D721Med (cell line): ENCODE results near the gene TNNT3.

Experiments
- DNase-seq: peaks from one replicate; pipeline ENCODE4 v3.0.0; 2011; ENCODE audit warnings: low spot score; ENCODE audit not compliant: insufficient read length
- FAIRE-seq: peaks from 2 replicates; lab custom pipeline; 2011; peaks lifted over from hg19 to GRCh38; lab: Jason Lieb, UNC
- TF ChIP-seq, protein P1 (sequence below): IDR thresholded peaks from 2 replicates; pipeline ENCODE4 v1.5.1; 2012; ENCODE audit warnings: mild to moderate bottlenecking, control low read depth; ENCODE audit not compliant: insufficient read depth; ENCODE audit errors: missing control alignments

Gene TNNT3

DNA sequence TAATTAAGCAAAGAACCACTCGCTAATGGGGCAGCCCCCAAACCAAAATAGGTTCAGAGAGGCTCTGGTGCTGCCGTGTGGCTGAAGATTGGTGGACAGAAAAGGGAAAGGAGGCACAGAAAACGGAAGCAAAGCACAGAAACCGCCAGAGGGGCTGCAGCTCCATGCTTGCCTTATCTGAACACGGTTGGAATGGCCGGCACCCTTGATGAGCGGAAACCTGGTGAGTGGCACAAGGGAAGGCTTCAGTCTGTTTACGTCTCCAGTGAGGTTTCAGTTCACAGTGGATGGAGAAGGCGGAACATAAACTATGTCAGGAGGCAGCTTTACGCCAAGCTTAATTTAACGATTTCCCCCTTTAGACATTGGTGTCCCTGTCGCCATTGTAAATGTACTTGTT is 22.6 kb upstream of the TNNT3 start:
- TF ChIP-seq, protein P1, sequence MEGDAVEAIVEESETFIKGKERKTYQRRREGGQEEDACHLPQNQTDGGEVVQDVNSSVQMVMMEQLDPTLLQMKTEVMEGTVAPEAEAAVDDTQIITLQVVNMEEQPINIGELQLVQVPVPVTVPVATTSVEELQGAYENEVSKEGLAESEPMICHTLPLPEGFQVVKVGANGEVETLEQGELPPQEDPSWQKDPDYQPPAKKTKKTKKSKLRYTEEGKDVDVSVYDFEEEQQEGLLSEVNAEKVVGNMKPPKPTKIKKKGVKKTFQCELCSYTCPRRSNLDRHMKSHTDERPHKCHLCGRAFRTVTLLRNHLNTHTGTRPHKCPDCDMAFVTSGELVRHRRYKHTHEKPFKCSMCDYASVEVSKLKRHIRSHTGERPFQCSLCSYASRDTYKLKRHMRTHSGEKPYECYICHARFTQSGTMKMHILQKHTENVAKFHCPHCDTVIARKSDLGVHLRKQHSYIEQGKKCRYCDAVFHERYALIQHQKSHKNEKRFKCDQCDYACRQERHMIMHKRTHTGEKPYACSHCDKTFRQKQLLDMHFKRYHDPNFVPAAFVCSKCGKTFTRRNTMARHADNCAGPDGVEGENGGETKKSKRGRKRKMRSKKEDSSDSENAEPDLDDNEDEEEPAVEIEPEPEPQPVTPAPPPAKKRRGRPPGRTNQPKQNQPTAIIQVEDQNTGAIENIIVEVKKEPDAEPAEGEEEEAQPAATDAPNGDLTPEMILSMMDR = no peak
- FAIRE-seq (no peak), DNase-seq (no peak)

DNA sequence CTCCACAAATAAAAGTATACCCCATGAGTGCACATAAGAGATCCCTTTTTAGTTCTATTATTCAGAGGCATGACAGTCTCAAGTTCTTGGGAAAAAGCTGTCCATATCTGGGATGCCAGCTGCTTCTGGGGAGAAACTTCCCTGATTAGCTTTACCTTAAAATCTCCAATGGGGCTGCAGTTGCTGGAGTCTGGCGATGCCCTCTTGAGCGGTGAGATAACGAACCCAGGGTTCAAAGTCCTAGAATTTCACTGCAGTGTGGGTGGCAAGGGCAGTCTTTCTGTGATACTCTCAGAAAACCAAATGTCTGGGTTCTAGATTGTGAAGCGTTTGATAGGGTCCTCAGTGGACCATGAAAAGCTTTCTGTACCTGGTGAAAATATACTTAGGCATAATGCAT is 20.4 kb upstream of the TNNT3 start:
- DNase-seq (no peak), FAIRE-seq (no peak)

GRCh38 chr11:1899686-1900085 is 19.8 kb upstream of the TNNT3 start:
- FAIRE-seq (no peak), DNase-seq (no peak)
- TF ChIP-seq, protein P1 = no peak

More for the DNA sequence above, 20.4 kb upstream of the TNNT3 start:
- TF ChIP-seq, protein P1 = no peak

GRCh38 chr11:1906181-1906580 is 13.3 kb upstream of the TNNT3 start:
- DNase-seq (no peak), FAIRE-seq (no peak)
- TF ChIP-seq, protein P1 = no peak

GRCh38 chr11:1906611-1907423 is 12.7 kb upstream of the TNNT3 start:
- DNase-seq = no peak
- FAIRE-seq = no peak
- TF ChIP-seq, protein P1 = no peak

DNA sequence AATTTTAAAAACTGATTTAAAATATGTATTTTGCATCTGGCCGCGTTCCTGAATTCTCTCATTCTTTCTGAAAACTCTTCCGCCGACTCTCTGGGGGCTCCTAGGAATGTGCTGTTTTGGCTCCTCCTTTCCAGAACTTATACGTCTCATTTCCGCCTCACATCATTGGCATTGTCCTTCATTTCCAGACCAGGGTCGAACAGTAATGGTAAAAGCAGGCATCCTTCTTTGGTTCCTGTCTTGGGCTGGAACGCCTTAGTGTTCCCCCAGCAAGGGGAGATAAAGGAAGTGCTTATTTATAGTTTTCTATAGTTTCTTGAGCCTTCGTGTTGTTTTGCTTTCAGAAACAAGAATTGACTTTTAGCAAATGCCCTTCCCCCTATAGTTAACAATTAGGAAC is 10.9 kb upstream of the TNNT3 start:
- TF ChIP-seq, protein P1 = no peak
- no peak for DNase-seq
- FAIRE-seq = no peak

- no peak for DNase-seq
Observed at GRCh38 chr11:1909524-1909923, 10.0 kb upstream of the TNNT3 start.

More at GRCh38 chr11:1909524-1909923, 10.0 kb upstream of the TNNT3 start:
- FAIRE-seq = no peak
- TF ChIP-seq, protein P1 = no peak
